Measurements from ENCODE around the gene ITFG2.

DNA sequence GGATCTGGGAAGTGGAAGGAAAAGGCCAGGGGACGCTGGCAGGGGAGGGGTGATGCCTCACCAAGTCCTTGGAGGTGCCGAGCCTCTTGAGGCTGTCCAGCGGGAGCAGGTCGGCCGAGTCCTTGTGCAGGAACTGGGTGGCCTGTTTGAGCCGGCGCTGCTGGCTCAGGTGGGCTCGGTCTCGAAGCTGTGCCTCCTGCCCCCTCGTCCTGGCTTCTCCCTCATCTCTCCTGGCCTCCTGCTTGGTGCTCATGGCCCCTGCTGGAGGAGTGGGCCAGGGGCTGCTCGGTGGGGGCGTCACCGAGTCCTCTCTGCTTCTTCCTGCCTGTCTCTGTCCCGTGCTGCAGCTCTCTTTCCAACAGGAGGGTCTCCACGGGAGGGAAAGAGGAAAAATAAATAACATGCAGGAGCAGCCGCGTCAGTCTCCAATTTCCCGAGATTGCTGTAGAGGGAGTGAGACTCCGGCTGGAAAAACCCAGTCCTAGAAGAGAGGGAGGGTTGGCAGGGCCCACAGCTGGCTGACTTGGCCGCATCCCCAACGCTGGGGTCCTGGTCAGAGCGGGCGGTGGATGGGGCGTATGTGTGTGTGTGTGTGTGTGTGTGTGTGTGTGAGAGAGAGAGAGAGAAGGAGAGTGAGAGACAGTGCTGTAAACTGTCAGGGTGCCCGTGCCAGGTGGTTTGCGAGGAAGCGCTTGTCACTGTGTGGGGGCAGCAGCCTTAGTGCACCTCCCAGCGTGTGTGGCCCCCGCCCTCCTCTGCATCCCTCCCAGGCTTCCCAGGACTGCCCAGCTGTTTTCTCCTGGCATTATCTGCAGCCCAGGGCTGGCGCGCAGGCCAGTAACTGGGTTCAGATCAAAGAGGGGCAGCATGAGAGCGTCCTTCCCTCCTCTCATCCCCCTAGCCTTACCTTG lies 22.4 kb downstream of the ITFG2 start, which contains the start of gene NRIP2:
- TF ChIP-seq, protein P1, sequence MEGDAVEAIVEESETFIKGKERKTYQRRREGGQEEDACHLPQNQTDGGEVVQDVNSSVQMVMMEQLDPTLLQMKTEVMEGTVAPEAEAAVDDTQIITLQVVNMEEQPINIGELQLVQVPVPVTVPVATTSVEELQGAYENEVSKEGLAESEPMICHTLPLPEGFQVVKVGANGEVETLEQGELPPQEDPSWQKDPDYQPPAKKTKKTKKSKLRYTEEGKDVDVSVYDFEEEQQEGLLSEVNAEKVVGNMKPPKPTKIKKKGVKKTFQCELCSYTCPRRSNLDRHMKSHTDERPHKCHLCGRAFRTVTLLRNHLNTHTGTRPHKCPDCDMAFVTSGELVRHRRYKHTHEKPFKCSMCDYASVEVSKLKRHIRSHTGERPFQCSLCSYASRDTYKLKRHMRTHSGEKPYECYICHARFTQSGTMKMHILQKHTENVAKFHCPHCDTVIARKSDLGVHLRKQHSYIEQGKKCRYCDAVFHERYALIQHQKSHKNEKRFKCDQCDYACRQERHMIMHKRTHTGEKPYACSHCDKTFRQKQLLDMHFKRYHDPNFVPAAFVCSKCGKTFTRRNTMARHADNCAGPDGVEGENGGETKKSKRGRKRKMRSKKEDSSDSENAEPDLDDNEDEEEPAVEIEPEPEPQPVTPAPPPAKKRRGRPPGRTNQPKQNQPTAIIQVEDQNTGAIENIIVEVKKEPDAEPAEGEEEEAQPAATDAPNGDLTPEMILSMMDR (IDR thresholded peaks at IDR 0.05 in 2 of 3, conservative IDR thresholded peaks at IDR 0.05 in 1 of 3; ENCODE audit: control insufficient read depth in 2 of 3, extremely low read depth in 1 of 3, insufficient read depth in 1 of 3, low read depth in 3 of 3, low read length in 3 of 3) = no peak
- TF ChIP-seq IKZF1 (conservative IDR thresholded peaks at IDR 0.05) (no peak), CHD2 (IDR thresholded peaks at IDR 0.05; ENCODE audit: borderline replicate concordance, low read depth, low read length) (no peak)
- TF ChIP-seq, protein P2, sequence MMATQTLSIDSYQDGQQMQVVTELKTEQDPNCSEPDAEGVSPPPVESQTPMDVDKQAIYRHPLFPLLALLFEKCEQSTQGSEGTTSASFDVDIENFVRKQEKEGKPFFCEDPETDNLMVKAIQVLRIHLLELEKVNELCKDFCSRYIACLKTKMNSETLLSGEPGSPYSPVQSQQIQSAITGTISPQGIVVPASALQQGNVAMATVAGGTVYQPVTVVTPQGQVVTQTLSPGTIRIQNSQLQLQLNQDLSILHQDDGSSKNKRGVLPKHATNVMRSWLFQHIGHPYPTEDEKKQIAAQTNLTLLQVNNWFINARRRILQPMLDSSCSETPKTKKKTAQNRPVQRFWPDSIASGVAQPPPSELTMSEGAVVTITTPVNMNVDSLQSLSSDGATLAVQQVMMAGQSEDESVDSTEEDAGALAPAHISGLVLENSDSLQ (IDR thresholded peaks at IDR 0.05) = no peak

All from GM12878 (cell line).